Hepatocyte (in vitro differentiated cells): ENCODE data around the gene EXOC6B.

Experiments used
- EZH2 ChIP-seq: fragments of 200-600 bp; sonication (generic); IDR thresholded peaks from 2 replicates; pipeline ENCODE4 v1.6.1; 2016; ENCODE audit warnings: antibody characterized with exemption, mild to moderate bottlenecking, borderline replicate concordance
- TF ChIP-seq, protein P1 (sequence below): fragments of 200-600 bp; sonication (generic); IDR thresholded peaks from 2 replicates; pipeline ENCODE4 v1.5.1; 2016; ENCODE audit warnings: antibody characterized with exemption, mild to moderate bottlenecking; ENCODE audit not compliant: poor library complexity

DNA sequence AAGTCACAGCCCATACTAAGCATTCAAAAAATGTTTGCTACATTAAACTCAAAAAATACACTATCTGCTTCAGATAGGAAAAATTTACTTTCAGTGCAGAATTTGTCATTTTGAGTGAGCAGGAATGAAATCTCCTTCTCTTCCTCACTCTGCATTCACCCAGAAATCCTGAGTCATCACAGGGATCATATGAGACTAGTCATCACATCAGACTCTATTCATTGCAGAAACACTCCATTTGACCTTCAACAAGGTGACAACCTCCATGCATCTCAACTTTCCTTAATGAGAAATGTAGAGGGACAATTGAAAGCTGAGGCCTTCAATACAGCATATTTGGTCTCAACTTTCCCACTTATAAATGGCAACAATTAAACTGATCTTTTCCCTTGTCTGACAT lies 547.8 kb downstream of the EXOC6B start:
- TF ChIP-seq EZH2: no peak
- TF ChIP-seq, protein P1, sequence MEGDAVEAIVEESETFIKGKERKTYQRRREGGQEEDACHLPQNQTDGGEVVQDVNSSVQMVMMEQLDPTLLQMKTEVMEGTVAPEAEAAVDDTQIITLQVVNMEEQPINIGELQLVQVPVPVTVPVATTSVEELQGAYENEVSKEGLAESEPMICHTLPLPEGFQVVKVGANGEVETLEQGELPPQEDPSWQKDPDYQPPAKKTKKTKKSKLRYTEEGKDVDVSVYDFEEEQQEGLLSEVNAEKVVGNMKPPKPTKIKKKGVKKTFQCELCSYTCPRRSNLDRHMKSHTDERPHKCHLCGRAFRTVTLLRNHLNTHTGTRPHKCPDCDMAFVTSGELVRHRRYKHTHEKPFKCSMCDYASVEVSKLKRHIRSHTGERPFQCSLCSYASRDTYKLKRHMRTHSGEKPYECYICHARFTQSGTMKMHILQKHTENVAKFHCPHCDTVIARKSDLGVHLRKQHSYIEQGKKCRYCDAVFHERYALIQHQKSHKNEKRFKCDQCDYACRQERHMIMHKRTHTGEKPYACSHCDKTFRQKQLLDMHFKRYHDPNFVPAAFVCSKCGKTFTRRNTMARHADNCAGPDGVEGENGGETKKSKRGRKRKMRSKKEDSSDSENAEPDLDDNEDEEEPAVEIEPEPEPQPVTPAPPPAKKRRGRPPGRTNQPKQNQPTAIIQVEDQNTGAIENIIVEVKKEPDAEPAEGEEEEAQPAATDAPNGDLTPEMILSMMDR: no peak
